Right hindlimb (tissue), 1 donor: ENCODE data around the gene NSMCE1.

ENCODE experiments used
- DNase-seq: peaks from one replicate; pipeline ENCODE4 v3.0.0-alpha.2; 2018

NSMCE1 gene

GRCh38 chr16:27191352-27191924 lies 77.1 kb downstream of the NSMCE1 start:
- DNase-seq: no peak

GRCh38 chr16:27190316-27190871 lies 78.2 kb downstream of the NSMCE1 start:
- no peak for DNase-seq

- peak; percentile 74 for DNase-seq
These were observed 79.1 kb downstream of the NSMCE1 start for GRCh38 chr16:27189335-27189972.

DNA sequence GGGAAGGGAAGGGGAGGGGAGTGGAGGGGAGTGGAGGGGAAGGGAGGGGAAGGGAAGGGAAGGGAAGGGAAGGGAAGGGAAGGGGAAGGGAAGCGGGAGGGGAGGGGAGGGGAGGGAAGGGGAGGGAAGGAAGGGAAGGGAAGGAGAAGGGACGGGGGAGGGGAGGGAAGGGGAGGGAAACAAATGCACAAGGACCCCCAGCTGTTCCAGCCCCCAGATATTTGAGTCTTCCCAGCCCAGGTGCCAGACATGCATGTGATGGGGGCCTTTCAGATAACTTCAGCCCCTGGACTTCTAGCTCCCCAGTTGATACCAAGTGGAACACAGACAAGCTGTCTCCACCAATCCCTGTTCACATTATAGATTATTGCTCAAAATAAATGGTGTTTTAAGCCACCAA lies 79.9 kb downstream of the NSMCE1 start:
- no peak for DNase-seq

GRCh38 chr16:27185776-27186130 lies 82.8 kb downstream of the NSMCE1 start:
- DNase-seq: no peak

DNA sequence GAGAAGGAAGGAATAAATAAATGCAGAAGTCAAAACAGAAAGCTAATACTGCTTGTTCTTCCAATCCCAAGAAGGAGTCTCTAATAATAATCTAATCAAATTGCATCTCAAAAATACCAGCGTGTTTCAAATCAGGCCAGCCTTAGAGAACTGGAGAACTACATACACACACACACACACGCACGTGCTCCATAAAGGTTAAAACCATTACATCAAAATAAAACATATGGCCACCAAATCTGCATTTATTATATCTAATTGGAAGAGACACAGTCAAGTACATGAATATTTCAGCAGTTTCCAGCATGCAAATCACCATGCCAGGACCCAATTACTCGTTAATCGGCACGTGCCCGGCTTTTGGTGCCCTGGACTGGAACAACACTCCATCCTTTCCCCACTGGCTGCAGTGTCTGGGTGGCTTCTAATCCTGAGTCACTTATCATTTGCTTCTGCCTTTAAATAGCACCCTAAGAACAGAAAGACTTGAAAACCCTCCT lies 85.6 kb downstream of the NSMCE1 start:
- DNase-seq: no peak

- DNase-seq: peak; percentile 41
These were observed 87.4 kb downstream of the NSMCE1 start for GRCh38 chr16:27181019-27181790.

- peak; percentile 83 for DNase-seq
These were observed 89.0 kb downstream of the NSMCE1 start for GRCh38 chr16:27179500-27180072.

- DNase-seq: no peak
These were observed 91.4 kb downstream of the NSMCE1 start for GRCh38 chr16:27177031-27177774.

GRCh38 chr16:27175888-27176287 lies 92.7 kb downstream of the NSMCE1 start:
- DNase-seq: no peak
